Ishikawa (cell line): Measurements from ENCODE around the gene CLDN9.

Source experiments
- CEBPB ChIP-seq: IDR thresholded peaks from 2 replicates; pipeline ENCODE4 v1.6.1; 2012
- CREB1 ChIP-seq: IDR thresholded peaks from 2 replicates; pipeline ENCODE4 v1.6.1; 2012; ENCODE audit warnings: low read depth
- EP300 ChIP-seq: IDR thresholded peaks from 2 replicates; pipeline ENCODE4 v1.6.1; 2012; ENCODE audit warnings: borderline replicate concordance
- FOXM1 ChIP-seq: IDR thresholded peaks from 2 replicates; pipeline ENCODE4 v1.6.1; 2012; ENCODE audit warnings: low read depth, borderline replicate concordance
- MAX ChIP-seq: IDR thresholded peaks from 2 replicates; pipeline ENCODE4 v1.6.1; 2012
- NFIC ChIP-seq: IDR thresholded peaks from 2 replicates; pipeline ENCODE4 v1.6.1; 2012
- RAD21 ChIP-seq: IDR thresholded peaks from 2 replicates; pipeline ENCODE4 v1.6.1; 2012; ENCODE audit warnings: low read depth
- REST ChIP-seq: IDR thresholded peaks from 2 replicates; pipeline ENCODE4 v1.6.1; 2012; ENCODE audit warnings: low read depth, mild to moderate bottlenecking
- TAF1 ChIP-seq: IDR thresholded peaks from 2 replicates; pipeline ENCODE4 v1.6.1; 2012; ENCODE audit warnings: low read depth, mild to moderate bottlenecking
- TCF12 ChIP-seq: IDR thresholded peaks from 2 replicates; pipeline ENCODE4 v1.6.1; 2012; ENCODE audit warnings: low read depth
- TEAD4 ChIP-seq: IDR thresholded peaks from 2 replicates; pipeline ENCODE4 v1.6.1; 2012
- YY1 ChIP-seq: IDR thresholded peaks from 2 replicates; pipeline ENCODE4 v1.6.1; 2012; ENCODE audit warnings: low read depth
- ZBTB7A ChIP-seq: IDR thresholded peaks from 2 replicates; pipeline ENCODE4 v1.6.1; 2012; ENCODE audit warnings: low read depth

- TF ChIP-seq EP300: no peak
- TF ChIP-seq CEBPB: no peak
- no peak for TF ChIP-seq MAX
- no peak for TF ChIP-seq TCF12
- TF ChIP-seq TAF1: no peak
- TF ChIP-seq YY1: no peak
- TF ChIP-seq REST: no peak
- no peak for TF ChIP-seq RAD21
- no peak for TF ChIP-seq NFIC
- TF ChIP-seq FOXM1: no peak
- no peak for TF ChIP-seq TEAD4
- no peak for TF ChIP-seq CREB1
- no peak for TF ChIP-seq ZBTB7A
Observed at GRCh38 chr16:3030222-3031212, 17.8 kb downstream of the CLDN9 start.
